GM12875 (cell line): ENCODE measurements around the gene THAP4.

Experiments used
- H3K4me3 ChIP-seq: one replicate; pipeline ENCODE4 v1.5.1; 2011; ENCODE audit warnings: low read depth, low read length, control low read depth
- CTCF ChIP-seq: IDR thresholded peaks from 2 replicates; pipeline ENCODE4 v1.5.1; 2011; ENCODE audit warnings: low read depth, mild to moderate bottlenecking, control low read depth, inconsistent platforms, low read length, moderate library complexity, borderline replicate concordance; ENCODE audit not compliant: insufficient read depth

Gene THAP4

DNA sequence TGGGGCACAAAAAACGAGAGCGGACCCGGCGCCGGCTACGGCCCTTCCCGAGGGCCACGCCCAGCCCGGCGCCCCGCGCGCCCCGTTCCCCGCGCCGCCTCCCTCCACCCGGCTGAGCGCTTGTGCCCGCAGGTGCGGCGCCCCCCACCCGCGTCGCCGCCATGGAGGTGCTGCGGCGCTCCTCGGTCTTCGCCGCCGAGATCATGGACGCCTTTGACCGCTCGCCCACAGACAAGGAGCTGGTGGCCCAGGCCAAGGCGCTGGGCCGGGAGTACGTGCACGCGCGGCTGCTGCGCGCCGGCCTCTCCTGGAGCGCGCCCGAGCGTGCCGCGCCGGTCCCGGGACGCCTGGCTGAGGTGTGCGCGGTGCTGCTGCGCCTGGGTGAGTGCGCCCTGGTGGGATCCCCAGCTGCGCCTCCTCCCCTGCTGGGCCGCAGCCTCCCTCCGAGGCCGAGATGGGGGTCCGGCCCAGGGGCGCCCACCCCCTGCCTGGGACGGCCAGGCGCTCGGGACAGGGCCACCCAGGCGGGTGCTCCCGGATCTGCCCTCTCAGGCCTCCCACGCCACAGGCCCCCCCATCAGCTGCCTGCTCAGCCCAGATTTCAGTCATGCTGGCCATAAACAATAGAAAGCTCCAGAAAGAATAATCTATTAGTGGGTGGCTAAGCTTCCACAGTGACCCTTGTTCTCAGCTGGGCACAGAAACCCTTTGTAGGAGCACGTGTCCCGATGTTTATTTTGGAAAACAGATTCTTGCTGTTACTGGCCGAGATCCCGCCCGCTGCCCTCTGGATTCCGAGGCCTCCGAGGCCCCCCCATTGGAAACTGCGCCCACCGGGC is 77.4 kb downstream of the THAP4 start:
- peak overlapping the region; percentile 30 for H3K4me3 ChIP-seq
- no peak for TF ChIP-seq CTCF

DNA sequence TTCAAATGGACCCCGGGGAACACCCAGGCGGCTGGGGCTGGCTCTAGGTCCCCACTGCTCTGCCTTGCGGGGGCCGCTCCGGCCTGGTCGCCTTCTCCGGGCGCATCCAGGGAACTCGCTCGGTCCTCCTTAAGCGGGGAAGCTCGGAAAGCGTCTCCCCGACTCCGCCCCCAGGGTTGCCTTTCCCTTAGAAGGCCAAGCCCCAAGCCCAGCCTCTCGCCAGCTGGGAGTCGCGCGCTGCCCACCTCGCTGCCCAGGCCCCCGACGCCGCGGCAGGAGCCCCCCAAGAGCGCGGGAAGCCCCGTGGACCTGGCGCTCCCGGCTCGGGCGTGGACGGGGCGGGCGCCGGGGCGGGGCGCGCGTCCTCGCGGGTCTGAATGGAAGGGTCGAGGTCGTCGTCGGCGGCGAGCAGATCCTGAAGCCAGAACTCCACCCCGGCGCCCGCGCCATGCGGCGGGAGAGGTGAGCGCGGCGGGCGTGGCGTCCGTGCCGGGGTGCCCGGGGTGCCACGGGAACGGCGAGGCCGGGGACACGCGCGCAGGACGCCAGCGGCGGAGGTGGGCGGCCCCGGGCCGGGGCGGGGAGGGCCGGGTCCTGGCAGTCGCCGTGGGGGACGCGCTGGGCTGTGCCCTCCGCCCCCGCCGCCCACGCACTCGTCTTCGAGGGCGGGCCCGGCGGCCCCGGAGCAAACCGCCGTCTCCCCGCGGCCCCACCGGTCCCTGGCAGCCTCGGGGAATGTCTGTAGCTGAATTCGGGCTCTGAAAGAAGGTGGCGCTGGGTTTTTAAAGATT is 78.2 kb downstream of the THAP4 start, which contains the start of gene BOK:
TSS of gene BOK (plus strand) at position 214 of the 791 bp plus-strand sequence. CDS start 739 bp downstream, outside the sequence.
- H3K4me3 ChIP-seq: peak within 1 kb of the TSS; percentile 30
- TF ChIP-seq CTCF: no peak

GRCh38 chr2:241556746-241557145 is 80.2 kb downstream of the THAP4 start:
- no peak for TF ChIP-seq CTCF
- H3K4me3 ChIP-seq: no peak overlapping the region

- no peak for TF ChIP-seq CTCF
- H3K4me3 ChIP-seq: no peak overlapping the region
Measured at GRCh38 chr2:241555711-241556110, 81.2 kb downstream of the THAP4 start.

DNA sequence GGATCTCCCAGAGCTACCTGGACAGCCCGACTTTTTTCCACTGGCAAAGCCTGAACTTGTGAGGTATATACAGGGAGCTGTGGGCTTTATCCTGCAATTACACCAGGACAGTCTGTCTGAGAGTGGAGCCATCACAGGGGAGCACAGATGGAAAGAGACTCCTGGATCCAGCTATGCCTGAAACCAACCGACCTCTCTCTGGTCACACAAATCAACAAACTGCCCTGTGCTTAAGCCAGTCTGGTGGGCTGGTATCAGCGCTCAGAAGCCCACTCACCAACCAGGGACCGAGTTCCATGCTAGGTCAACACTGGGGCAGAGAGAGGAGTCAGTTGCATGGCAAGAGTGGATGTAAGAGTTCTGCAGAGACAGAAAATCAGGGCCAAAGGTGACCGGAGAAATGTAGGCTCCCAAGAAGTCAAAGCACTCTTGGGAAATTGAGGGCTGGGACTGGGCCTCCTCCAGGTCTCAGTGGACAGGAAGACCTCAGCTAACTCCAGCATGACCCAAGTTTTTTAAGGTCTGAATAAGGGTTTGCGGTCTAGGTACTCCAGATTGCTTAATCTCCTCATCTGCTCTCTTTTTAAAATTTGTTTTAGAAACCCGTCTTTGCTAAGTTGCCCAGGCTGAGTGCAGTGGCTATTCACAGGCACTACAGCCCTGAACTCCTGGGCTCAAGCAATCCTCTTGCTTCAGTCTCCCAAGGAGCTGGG is 82.2 kb downstream of the THAP4 start:
- H3K4me3 ChIP-seq: no peak overlapping the region
- TF ChIP-seq CTCF: no peak

- no peak for TF ChIP-seq CTCF
Measured at GRCh38 chr2:241553981-241554380, 83.0 kb downstream of the THAP4 start.

DNA sequence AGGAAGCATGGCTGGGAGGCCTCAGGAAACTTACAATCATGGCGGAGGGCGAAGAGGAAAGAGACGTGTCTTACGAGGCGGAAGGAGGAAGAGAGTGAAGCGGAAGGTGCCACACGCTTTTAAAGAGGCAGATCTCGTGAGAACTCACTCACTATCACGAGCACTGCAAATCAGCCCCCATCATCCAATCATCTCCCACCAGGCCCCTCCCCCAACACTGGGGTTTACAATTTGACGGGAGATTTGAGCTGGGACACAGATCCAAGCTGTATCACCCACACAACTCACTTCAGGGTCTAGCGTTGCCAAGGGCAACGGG is 83.5 kb downstream of the THAP4 start:
- no peak overlapping the region for H3K4me3 ChIP-seq

More at GRCh38 chr2:241553981-241554380, 83.0 kb downstream of the THAP4 start:
- no peak overlapping the region for H3K4me3 ChIP-seq

More for the DNA sequence above, 83.5 kb downstream of the THAP4 start:
- TF ChIP-seq CTCF: no peak
